Dermis blood vessel endothelial cell (primary cell): Measurements from ENCODE around the gene KRTAP3-2. TPM values are rescaled to one million over a fixed set of nuclear protein-coding genes. Genes with fewer than 3 reads are reported as not detected.

Experiments
- DNase-seq: peaks from one replicate; pipeline ENCODE4 v3.0.0; 2010
- total RNA-seq: library from RNA; depleted of rRNA; stranded (reverse); fragments of >200 nt; gene quantifications from 2 replicates; pipeline ENCODE4 v1.2.3, GENCODE V29; 2014

KRTAP3-2 gene
- total RNA-seq, 1 donor from 2014 or later = not detected

DNA sequence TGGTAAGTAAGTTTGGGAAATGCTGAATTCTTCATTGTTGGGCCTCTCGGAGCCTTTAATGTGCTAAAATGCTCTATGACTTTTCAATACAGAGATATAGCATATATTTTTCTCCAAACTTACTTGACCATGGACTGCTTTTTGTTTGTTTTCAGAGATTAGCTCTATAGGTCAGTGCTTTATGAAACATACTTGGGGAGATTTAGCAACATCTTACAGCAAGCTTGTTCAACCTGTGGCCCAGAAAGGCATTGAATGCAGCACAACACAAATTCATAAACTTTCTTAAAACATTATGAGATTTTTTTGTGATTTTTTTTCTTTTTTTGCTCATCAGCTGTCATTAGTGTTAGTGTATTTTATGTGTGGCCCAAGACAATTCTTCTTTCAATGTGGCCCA lies 10.2 kb upstream of the KRTAP3-2 start:
- DNase-seq = no peak

DNA sequence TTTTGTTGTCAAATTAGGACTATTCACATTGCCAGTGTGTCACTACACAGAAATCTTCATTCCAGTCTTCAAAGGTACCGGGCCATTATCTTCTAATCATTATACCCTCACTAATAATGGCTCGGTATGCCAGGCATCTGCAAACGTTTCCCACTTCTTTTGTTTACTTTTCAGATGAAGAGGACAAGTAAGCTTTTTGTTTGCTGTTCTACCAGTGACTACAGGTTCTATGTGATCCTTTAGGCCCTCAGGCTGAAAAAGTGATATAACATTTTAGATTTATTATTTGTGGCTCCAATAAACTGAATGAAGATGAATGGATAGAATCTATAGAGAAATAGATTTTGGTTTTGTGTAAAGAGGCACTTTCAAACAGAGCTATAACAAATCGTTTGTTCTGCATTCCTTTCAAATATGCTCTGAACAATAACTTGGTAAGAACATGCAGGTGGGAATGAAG lies 9.6 kb upstream of the KRTAP3-2 start:
- no peak for DNase-seq

DNA sequence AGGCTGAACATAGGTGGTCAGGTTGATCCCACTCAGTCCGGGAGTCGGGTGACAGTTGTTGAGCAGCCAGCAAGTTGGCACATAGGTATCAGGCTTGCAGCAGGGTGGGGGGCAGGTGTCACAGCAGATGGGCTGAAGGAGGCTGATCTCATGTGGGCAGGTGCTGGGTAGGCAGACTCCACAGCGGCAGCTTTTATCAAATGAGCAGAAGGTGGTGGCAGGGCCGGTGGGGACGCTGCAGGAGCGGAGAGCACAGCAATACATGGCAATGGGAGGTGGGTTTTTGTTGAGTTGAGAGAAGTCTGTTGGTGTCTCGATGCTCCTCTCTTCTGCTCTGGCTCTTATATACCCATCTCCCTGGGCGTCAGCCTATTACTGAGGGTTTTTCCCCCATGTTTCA lies 9.1 kb upstream of the KRTAP3-2 start, which contains the start of gene KRTAP3-1:
KRTAP3-1 (minus strand) TSS at position 318 of the 400 bp plus-strand sequence; CDS start at position 264, 54 bp downstream.
- DNase-seq = no peak

- DNase-seq = no peak
Observed at GRCh38 chr17:41004397-41004796, 4.7 kb upstream of the KRTAP3-2 start.

DNA sequence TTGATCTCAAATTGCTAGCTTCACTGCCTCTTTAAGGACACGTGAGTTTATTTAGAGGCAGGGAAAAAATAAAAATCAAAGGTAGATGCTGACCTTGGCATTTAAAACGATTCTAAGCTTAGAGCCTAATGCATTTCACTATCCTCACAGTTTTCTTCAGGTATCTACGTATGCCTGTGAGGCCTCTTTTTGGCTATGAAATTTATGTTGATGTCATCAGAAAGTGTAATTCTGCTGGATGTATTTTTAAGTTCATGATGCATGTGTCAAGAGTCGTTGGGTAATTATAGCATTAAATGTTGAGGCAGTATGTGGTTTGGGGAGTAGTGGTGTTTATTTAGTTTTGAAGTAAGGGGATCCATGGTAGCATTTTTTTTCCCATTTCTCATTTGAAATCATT lies 4.2 kb upstream of the KRTAP3-2 start:
- DNase-seq = no peak

DNA sequence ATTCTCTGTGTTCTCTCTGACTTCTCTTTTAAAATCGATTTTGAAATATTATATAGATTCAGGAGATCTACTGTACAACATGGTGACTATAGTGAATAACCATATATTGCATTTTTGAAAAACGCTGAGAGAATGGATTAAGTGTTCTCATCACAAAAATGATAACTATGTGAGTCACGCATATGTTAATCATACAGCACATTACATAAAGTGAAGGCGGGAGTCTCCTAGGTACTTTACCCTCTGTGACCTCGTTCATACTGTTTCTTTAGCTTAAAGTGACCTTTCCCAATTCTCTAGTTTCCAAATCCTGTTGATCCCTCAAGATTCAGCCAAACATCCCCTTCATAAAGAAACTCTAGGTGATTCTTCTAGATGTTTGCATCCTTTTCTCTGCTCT lies 3.1 kb upstream of the KRTAP3-2 start:
- no peak for DNase-seq

GRCh38 chr17:41001795-41002194 lies 2.1 kb upstream of the KRTAP3-2 start:
- no peak for DNase-seq

DNA sequence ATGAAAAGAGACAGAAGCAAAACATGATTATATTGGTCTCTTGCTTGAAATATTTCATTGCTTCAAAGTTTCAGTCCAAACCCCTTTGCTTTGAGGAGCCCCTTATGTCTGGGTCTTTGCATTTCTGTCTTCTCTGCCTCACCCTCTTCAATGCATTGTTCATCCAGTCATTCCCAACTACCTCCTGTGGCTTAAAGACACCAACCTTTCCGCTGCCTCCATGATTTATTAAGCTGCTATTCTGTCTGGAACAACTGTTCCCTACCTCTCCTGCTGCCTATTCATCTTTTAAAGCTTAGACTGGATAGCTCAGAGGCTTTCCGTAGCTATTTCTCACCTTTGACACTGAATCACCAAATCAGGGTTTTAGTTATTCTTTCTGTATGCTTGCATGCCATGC lies 2.3 kb downstream of the KRTAP3-2 start:
- no peak for DNase-seq

DNA sequence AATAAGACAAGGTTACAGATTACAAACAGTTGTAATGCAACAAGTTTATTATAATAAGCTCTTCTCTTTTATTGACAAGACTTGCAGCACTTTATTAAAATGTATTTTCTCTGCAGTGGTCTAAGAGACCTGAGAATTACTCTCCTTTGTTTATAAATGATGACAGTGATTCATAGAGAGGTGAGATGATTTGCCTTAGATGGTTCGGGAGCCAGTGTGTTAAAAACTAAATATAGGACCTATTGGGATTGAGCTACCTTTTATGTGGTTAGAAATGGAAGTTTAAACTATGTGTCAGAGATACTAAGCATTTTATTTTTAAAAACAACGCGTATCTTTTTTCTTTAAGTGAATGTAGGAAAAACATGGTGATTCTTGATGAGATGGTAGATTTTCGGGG lies 2.9 kb downstream of the KRTAP3-2 start:
- no peak for DNase-seq

DNA sequence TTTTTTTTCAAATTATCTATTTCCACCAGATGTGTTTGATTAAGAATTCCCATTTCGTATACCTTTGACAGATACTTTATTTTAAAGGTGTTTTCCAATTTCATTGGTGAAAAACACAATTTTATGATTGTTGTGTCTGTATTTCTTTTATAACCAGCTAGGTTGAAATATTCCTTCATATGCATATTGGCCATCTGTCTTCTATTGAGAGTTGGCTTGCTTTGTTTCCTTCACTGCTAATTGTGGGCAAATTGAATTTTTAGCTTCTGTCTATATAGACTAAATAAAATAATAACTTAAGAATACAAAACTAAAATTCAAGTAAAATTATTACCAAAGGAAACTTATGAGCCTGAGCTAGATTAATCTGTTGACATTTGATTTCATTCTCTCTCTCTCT lies 4.6 kb downstream of the KRTAP3-2 start:
- DNase-seq = no peak

DNA sequence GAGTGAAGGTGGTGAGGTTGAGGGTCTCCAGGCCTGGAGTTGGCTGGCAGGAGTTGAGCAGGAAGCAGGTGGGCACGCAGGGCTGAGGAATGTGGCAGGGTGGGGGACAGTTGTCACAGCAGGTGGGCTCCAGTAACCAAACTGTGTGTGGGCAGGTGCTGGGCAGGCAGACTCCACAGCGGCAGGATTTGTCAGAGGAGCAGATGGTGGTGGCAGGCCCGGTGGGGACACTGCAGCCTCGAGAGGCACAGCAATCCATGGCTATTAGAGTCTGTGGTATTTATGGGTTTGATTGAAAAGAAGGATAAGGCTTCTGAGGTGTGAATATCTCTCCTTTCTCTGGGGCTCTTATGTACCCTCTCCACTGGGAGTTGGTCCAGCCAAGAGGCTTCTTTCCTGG lies 5.9 kb downstream of the KRTAP3-2 start, which contains the start of gene KRTAP3-3:
KRTAP3-3 (minus strand) TSS at position 326 of the 400 bp plus-strand sequence; CDS start at position 259, 67 bp downstream.
- DNase-seq = no peak

DNA sequence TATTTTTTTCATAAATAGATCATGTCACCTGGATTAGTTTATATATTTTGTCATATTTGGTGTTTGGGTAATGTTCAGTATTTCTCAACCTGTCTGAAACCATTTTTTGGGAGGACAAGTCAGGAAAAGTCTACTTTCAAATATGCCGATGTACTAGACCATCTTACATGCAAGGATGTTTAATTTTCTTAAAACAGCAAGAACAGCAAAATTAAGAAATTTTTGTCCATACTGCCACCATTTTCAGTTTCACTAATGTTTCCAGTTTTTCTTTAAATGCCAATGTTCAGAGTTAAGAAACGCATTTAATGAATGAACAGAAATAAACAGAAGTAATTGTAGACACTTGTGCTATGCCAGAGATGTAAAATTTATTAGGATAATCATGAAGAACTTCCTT lies 6.6 kb downstream of the KRTAP3-2 start:
- no peak for DNase-seq

- no peak for DNase-seq
Observed at GRCh38 chr17:40992666-40993065, 7.0 kb downstream of the KRTAP3-2 start.

DNA sequence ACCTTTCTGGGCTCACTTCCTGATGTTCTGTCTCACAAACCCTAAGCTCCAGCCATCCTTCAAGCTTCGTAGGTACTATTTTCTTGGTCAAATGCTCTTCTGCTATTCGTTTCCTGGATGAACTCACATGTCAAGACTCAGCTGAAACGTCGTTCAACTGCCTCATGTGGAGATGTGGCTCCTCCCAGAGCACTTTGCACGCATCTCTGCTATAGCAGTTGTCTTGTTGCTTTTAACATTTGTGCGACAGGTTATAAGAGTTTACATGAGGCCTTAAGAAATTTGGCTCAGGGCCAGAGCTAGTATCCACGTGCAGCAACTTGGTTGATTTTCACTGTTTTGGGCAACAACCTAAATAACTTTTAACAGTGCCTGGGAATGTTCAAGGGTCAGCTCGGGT lies 12.8 kb downstream of the KRTAP3-2 start:
- DNase-seq = no peak

DNA sequence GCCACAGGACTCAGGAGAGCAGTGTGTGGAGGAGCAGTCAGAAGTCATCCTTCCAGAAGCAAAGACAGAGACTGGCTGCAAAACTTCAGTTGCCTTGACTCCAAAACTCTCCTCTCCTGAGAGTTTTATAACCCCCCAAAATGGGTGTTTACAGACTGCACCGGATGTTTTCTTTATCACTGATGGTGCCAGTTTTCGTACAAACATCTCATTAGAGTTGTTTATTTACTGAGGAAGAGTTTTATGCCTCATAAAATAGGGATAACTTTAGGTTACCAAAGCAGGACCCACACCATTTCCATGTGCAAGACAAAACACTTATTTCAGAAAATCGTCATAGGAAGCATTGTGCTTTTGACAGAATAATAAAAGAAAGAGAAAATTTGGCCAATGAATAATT lies 15.5 kb downstream of the KRTAP3-2 start, which contains the start of gene KRT40:
KRT40 (minus strand) TSS at position 101 of the 400 bp plus-strand sequence; CDS start at position 48, 53 bp downstream.
- DNase-seq = no peak

GRCh38 chr17:40981115-40981514 lies 18.6 kb downstream of the KRTAP3-2 start:
- DNase-seq = no peak

- no peak for DNase-seq
Observed at GRCh38 chr17:40980596-40980995, 19.1 kb downstream of the KRTAP3-2 start.

DNA sequence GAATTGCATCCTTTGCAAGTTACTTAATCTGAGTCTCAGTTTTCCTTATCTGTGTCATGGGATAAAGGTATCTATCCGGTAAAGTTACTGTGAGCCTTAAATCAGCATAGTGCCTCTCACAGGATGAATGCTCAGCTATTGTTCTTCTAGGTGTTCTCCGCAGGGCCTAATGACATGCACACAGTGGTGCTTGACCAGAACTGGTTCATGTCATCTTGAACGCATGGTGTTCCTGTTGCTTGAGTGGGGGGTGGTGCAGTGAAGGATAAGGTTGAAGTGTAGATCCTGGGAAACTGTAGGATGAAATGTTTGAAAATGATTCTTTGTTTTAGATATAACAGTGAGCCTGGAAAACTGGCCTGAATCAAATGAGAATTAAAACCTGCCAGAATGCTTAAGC lies 19.6 kb downstream of the KRTAP3-2 start:
- no peak for DNase-seq

GRCh38 chr17:40978575-40979151 lies 21.0 kb downstream of the KRTAP3-2 start:
- no peak for DNase-seq

DNA sequence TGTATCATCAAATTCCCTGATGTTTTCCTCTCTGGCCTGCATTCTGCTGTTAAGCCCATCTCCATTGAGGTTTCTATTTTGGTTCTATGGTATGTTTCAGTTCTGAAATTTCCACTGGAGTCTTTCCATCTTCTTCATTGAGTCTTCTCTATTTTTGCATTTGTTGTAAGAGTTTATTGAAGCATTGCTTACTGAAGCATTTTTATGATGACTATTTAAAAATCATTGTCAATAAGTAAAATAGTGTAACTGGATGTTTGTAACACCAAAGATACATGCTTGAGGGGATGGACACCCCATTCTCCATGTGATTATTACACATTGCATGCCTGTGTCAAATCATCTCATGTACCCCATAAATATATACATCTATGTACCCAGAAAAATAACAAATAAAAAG lies 24.2 kb downstream of the KRTAP3-2 start:
- no peak for DNase-seq

GRCh38 chr17:40974366-40974765 lies 25.3 kb downstream of the KRTAP3-2 start:
- DNase-seq = no peak

- DNase-seq = no peak
Observed at GRCh38 chr17:40967582-40967981, 32.1 kb downstream of the KRTAP3-2 start.

- DNase-seq = no peak
Observed at GRCh38 chr17:40966848-40967247, 32.9 kb downstream of the KRTAP3-2 start, which contains the start of gene KRT39. KRT39 (minus strand) TSS chr17:40966948; CDS start chr17:40966856, 92 bp downstream.

DNA sequence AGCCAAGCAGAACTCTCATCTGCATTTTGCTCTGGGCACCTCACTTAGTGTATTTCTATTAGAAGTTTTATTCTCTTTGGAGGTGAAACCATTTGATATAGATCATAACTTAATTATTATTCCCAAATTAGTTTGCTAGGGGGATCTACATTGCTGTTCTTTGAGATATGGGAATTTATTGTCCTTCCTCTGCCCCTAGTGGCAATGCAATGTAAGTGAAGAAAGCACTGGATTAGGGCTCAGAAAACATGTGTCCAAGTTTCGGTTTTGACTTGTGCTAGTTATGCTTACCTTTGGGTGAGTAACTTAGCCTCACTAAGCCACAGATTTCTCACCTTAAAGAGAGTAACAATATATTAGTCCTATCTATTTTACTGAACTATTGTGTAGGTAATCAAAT lies 35.9 kb downstream of the KRTAP3-2 start:
- DNase-seq = peak; percentile 32

- no peak for DNase-seq
Observed at GRCh38 chr17:40962059-40962561, 37.6 kb downstream of the KRTAP3-2 start.
